HCT116 (cell line): Measurements from ENCODE around the gene PRTG. TPM values are rescaled to one million over a fixed set of nuclear protein-coding genes. Genes with fewer than 3 reads are reported as not detected.

Source experiments
- ATAC-seq: fragments of 200-7000 bp; cut with Tn5 transposase; 2 replicates; pipeline ENCODE4 v1.9.1; 2020; ENCODE audit warnings: mild to moderate bottlenecking, moderate library complexity
- BruUV-seq: library from RNA; stranded (reverse); fragments of 400-500 nt; replicated peaks from 2 replicates; lab custom pipeline; 2021; lab: Mats Ljungman, UMichigan
- CTCF ChIA-PET: fragments of 300-600 bp; sonication (Branson Sonifier 250); formaldehyde crosslinking; loops from one replicate; lab custom pipeline; 2021; ENCODE audit warnings: antibody characterized with exemption; lab: Charles Lee
- POLR2A ChIA-PET: fragments of 300-600, 350-600 bp; sonication (Branson Sonifier 250); formaldehyde crosslinking; loops from one replicate; lab custom pipeline; 2021; ENCODE audit warnings: antibody characterized with exemption; lab: Charles Lee
- RAD21 ChIA-PET, 2 experiments: fragments of 300-600 bp; sonication (Branson Sonifier 250); formaldehyde crosslinking; loops; one replicate each; lab custom pipeline; 2023; ENCODE audit warnings: low total read pairs in 2 of 2; ENCODE audit not compliant: uncharacterized antibody in 2 of 2, unreplicated experiment in 2 of 2, low non-redundant PET in 1 of 2; lab: Charles Lee
- DNase-seq: peaks from one replicate; pipeline ENCODE4 v3.0.0-alpha.2; 2010; ENCODE audit warnings: low read depth, low spot score
- H2AFZ ChIP-seq: fragments of 200-600 bp; shearing (Covaris generic), sonication (generic); 2 replicates; pipeline ENCODE4 v1.6.1; 2017; ENCODE audit warnings: low read depth, mixed run types, mixed read lengths, antibody characterized with exemption, low read length; ENCODE audit not compliant: poor library complexity, severe bottlenecking
- H3K27ac ChIP-seq: 2 replicates; pipeline ENCODE4 v1.5.1; 2012; ENCODE audit warnings: low read depth, low read length
- H3K27me3 ChIP-seq: fragments of 200-600 bp; sonication (generic); 2 replicates; pipeline ENCODE4 v1.6.1; 2016; ENCODE audit warnings: mixed run types, low read length, mixed read lengths; ENCODE audit not compliant: insufficient read depth
- H3K36me3 ChIP-seq, 2 experiments: fragments of 200-500 bp in 1 of 2; fragments of 200-600 bp in 1 of 2; sonication (Bioruptor generic) in 1 of 2; sonication (generic) in 1 of 2; 2 replicates each; pipeline versions ENCODE4 v1.5.1 to v1.6.1; 2014 to 2016; ENCODE audit warnings: low read length in 2 of 2, inconsistent platforms in 1 of 2, mixed read lengths in 1 of 2, mixed run types in 1 of 2; ENCODE audit not compliant: insufficient read depth in 2 of 2, control insufficient read depth in 1 of 2
- H3K4me1 ChIP-seq, 2 experiments: fragments of 200-600 bp in 1 of 2; sonication (generic) in 1 of 2; 2 replicates each; pipeline versions ENCODE4 v1.5.1 to v1.6.1; 2012 to 2017; ENCODE audit warnings: low read length in 2 of 2, inconsistent platforms in 1 of 2, mild to moderate bottlenecking in 1 of 2, mixed read lengths in 1 of 2, mixed run types in 1 of 2, moderate library complexity in 1 of 2; ENCODE audit not compliant: insufficient read depth in 2 of 2, control insufficient read depth in 1 of 2
- H3K4me2 ChIP-seq: fragments of 200-600 bp; sonication (generic); 2 replicates; pipeline ENCODE4 v1.6.1; 2017; ENCODE audit warnings: mixed run types, low read length, mixed read lengths
- H3K4me3 ChIP-seq, 2 experiments: fragments of 200-600 bp in 1 of 2; sonication (generic) in 1 of 2; replicated peaks in 1 of 2; 2 replicates each; pipeline ENCODE4 v1.5.1; 2011 to 2016; ENCODE audit warnings: low read length in 2 of 2, control low read depth in 1 of 2, low read depth in 1 of 2, mild to moderate bottlenecking in 1 of 2, mixed read lengths in 1 of 2, mixed run types in 1 of 2
- H3K79me2 ChIP-seq: fragments of 200-600 bp; sonication (generic); 2 replicates; pipeline ENCODE4 v1.6.1; 2017; ENCODE audit warnings: mild to moderate bottlenecking, mixed run types, low read length, moderate library complexity, mixed read lengths; ENCODE audit not compliant: insufficient read depth
- H3K9ac ChIP-seq: fragments of 200-600 bp; sonication (generic); 2 replicates; pipeline ENCODE4 v1.6.1; 2016; ENCODE audit warnings: low read length, mixed read lengths
- H3K9me2 ChIP-seq: fragments of 200-600 bp; sonication (generic), shearing (Covaris generic); 2 replicates; pipeline ENCODE4 v1.6.1; 2017; ENCODE audit warnings: mixed run types, mild to moderate bottlenecking, moderate library complexity; ENCODE audit not compliant: insufficient read depth
- H3K9me3 ChIP-seq, 2 experiments: fragments of 200-500 bp in 1 of 2; fragments of 200-600 bp in 1 of 2; sonication (Bioruptor generic) in 1 of 2; sonication (generic) in 1 of 2; 2 replicates each; pipeline ENCODE4 v1.6.1; 2014 to 2017; ENCODE audit warnings: low read length in 2 of 2, mixed read lengths in 2 of 2, inconsistent platforms in 1 of 2, low read depth in 1 of 2, mild to moderate bottlenecking in 1 of 2, mixed run types in 1 of 2, moderate library complexity in 1 of 2; ENCODE audit not compliant: control insufficient read depth in 1 of 2, insufficient read depth in 1 of 2
- H4K20me1 ChIP-seq: fragments of 200-600 bp; sonication (generic), shearing (Covaris generic); 2 replicates; pipeline ENCODE4 v1.6.1; 2017; ENCODE audit warnings: mixed run types, mild to moderate bottlenecking, moderate library complexity; ENCODE audit not compliant: insufficient read depth
- CBX3 ChIP-seq: IDR thresholded peaks from 2 replicates; pipeline ENCODE4 v1.6.1; 2012; ENCODE audit warnings: low read depth
- ELF1 ChIP-seq: IDR thresholded peaks from 2 replicates; pipeline ENCODE4 v1.6.1; 2012; ENCODE audit warnings: low read depth, borderline replicate concordance
- EZH2 ChIP-seq: fragments of 200-600 bp; sonication (generic); IDR thresholded peaks from 2 replicates; pipeline ENCODE4 v1.6.1; 2017; ENCODE audit warnings: antibody characterized with exemption, mixed run types
- JUND ChIP-seq: IDR thresholded peaks from 2 replicates; pipeline ENCODE4 v1.6.1; 2012
- POLR2A ChIP-seq: IDR thresholded peaks from 2 replicates; pipeline ENCODE4 v1.7.0; 2011; ENCODE audit warnings: borderline replicate concordance; ENCODE audit not compliant: insufficient read depth, insufficient read length; ENCODE audit errors: extremely low read depth
- SRF ChIP-seq: IDR thresholded peaks from 2 replicates; pipeline ENCODE4 v1.6.1; 2012; ENCODE audit warnings: low read depth
- TCF7L2 ChIP-seq: IDR thresholded peaks from 2 replicates; pipeline ENCODE4 v1.7.0; 2011; ENCODE audit warnings: borderline replicate concordance, inconsistent platforms; ENCODE audit not compliant: insufficient read depth, insufficient read length; ENCODE audit errors: extremely low read depth
- ZBTB33 ChIP-seq: IDR thresholded peaks from 2 replicates; pipeline ENCODE4 v1.6.1; 2011; ENCODE audit warnings: mild to moderate bottlenecking, low read length, moderate library complexity; ENCODE audit not compliant: insufficient replicate concordance; ENCODE audit errors: extremely low read depth
- intact Hi-C: fragments of 100-400 bp; cut with micrococcal nuclease; formaldehyde crosslinking; loops from 2 replicates; pipeline ENCODE4 v1.10.0; 2022
- total RNA-seq: library from RNA; stranded (reverse); gene quantifications from one replicate; pipeline ENCODE4 v1.2.1, GENCODE V29; 2021; ENCODE audit not compliant: unreplicated experiment
- TF ChIP-seq, protein P1 (sequence below), 3 experiments: fragments of 200-600 bp in 1 of 3; sonication (generic) in 1 of 3; IDR thresholded peaks in 2 of 3; conservative IDR thresholded peaks in 1 of 3; 2 replicates each; pipeline ENCODE4 v1.5.1; 2012 to 2017; ENCODE audit warnings: low read depth in 2 of 3, low read length in 2 of 3, antibody characterized with exemption in 1 of 3, borderline replicate concordance in 1 of 3, control low read depth in 1 of 3, mild to moderate bottlenecking in 1 of 3, mixed read lengths in 1 of 3, mixed run types in 1 of 3, moderate library complexity in 1 of 3; ENCODE audit not compliant: insufficient read depth in 1 of 3

Gene PRTG
- total RNA-seq, 1 experiment from 2014 or later, result not detected

DNA sequence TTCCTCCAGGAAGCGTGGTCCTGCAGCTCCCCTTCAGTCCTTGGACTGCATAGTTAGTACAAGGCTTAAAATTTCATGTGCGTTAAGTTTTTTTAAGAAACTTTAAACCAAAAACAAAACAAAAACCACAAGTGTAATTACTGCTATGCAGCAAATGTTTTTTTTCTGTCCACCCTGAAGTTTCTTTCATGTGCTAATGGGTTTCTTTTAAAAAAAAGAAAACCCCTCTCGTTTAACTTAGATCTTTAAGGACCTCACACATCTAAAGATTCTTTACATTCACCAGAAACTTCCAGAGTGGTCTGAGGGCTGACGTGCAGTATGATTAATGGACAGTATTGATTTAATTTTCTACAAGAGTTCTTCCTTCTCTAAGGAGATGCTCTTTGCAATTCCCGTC lies 82.8 kb downstream of the PRTG start:
- POLR2A ChIA-PET, result no interaction called here
- intact Hi-C loops, result no loop called here
- CTCF ChIA-PET, result interaction anchor here (0.7 to 1.2 kb wide), 2 partner anchors 19 to 134 kb away, joined by 3 read pairs; no protein-coding TSS in a partner anchor

More for the DNA sequence above, 82.8 kb downstream of the PRTG start:
- TF ChIP-seq JUND (no peak), CBX3 (no peak), TCF7L2 (no peak), EZH2 (no peak), ELF1 (no peak), POLR2A (no peak), ZBTB33 (no peak), SRF (no peak)
- TF ChIP-seq, protein P1, sequence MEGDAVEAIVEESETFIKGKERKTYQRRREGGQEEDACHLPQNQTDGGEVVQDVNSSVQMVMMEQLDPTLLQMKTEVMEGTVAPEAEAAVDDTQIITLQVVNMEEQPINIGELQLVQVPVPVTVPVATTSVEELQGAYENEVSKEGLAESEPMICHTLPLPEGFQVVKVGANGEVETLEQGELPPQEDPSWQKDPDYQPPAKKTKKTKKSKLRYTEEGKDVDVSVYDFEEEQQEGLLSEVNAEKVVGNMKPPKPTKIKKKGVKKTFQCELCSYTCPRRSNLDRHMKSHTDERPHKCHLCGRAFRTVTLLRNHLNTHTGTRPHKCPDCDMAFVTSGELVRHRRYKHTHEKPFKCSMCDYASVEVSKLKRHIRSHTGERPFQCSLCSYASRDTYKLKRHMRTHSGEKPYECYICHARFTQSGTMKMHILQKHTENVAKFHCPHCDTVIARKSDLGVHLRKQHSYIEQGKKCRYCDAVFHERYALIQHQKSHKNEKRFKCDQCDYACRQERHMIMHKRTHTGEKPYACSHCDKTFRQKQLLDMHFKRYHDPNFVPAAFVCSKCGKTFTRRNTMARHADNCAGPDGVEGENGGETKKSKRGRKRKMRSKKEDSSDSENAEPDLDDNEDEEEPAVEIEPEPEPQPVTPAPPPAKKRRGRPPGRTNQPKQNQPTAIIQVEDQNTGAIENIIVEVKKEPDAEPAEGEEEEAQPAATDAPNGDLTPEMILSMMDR (IDR thresholded peaks at IDR 0.05 in 2 of 3, conservative IDR thresholded peaks at IDR 0.05 in 1 of 3; ENCODE audit: borderline replicate concordance in 1 of 3, insufficient read depth in 1 of 3, low read depth in 2 of 3, low read length in 2 of 3), result no peak
- TF ChIP-seq, all 23 proteins: peak for 0
- Histone ChIP-seq H3K4me3 (no peak overlapping the region), H3K27me3 (no peaks in the 10 kb centered on the region), H4K20me1 (no peaks in the 10 kb centered on the region), H3K27ac (no peak overlapping the region), H3K9me2 (no peaks in the 10 kb centered on the region), H3K9ac (no peak overlapping the region), H3K36me3 (no peaks in the 10 kb centered on the region), H3K79me2 (no peaks in the 10 kb centered on the region), H3K4me1 (no peaks in the 10 kb centered on the region), H3K4me2 (no peak overlapping the region), H2AFZ (no peak overlapping the region), H3K9me3 (no peaks in the 10 kb centered on the region)
- RAD21 ChIA-PET, result no interaction called here
- ATAC-seq (no peak), DNase-seq (no peak)
- no TSS peak for BruUV-seq
